ENCODE results near the gene ATRNL1. TPM values are rescaled to one million over a fixed set of nuclear protein-coding genes. Genes with fewer than 3 reads are reported as not detected.

ATRNL1 gene
- polyA plus RNA-seq, 1 donor from 2014 or later = 47.8 TPM

DNA sequence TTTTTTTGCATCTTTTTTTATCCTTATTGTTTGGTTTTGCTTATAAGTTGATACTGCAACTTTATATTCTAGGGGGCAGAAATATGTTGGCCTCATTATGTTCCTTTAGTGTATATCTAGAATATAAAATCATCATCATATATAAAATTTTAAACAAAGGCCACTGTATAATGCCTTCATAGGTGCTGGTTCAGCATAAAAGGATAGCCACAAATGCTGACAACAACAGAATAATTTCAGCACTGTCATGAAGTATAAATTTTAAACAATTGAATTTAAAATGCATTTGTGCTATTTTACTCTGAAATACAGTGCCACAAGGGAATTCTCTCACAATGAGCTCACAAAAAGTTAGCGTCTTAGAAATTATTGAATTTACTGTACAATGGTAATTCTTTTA lies 285.9 kb downstream of the ATRNL1 start:
- H3K9me3 ChIP-seq (ENCODE audit: low read length) = no peaks in the 10 kb centered on the region
- H3K27me3 ChIP-seq (ENCODE audit: insufficient read depth, low read depth, low read length) = no peaks in the 10 kb centered on the region
- H3K27ac ChIP-seq (ENCODE audit: low read length) = no peak overlapping the region
- H4K20me1 ChIP-seq (ENCODE audit: insufficient read depth) = no peaks in the 10 kb centered on the region
- H3K9ac ChIP-seq (ENCODE audit: low read length) = no peak overlapping the region
- no peak overlapping the region for H3K4me3 ChIP-seq (ENCODE audit: low read length)
- H2AFZ ChIP-seq (ENCODE audit: low read depth, low read length) = no peak overlapping the region
- H3K9me2 ChIP-seq (ENCODE audit: insufficient read depth, low read length) = no peaks in the 10 kb centered on the region
- no peaks in the 10 kb centered on the region for H3K79me2 ChIP-seq (replicated peaks; ENCODE audit: insufficient read depth, low read length)
- no peak overlapping the region for H3K4me2 ChIP-seq (ENCODE audit: low read length)
- TF ChIP-seq SMC3 (conservative IDR thresholded peaks at IDR 0.05; ENCODE audit: poor library complexity) (no peak), EZH2 (IDR thresholded peaks at IDR 0.05; ENCODE audit: borderline replicate concordance, insufficient read depth, low read length, poor library complexity, severe bottlenecking) (no peak), RAD21 (conservative IDR thresholded peaks at IDR 0.05) (no peak), POLR2AphosphoS5 (IDR thresholded peaks at IDR 0.05) (no peak), TAF1 (IDR thresholded peaks at IDR 0.05; ENCODE audit: low read depth) (no peak), EP300 (conservative IDR thresholded peaks at IDR 0.05; ENCODE audit: poor library complexity, severe bottlenecking) (no peak), MXI1 (conservative IDR thresholded peaks at IDR 0.05; ENCODE audit: poor library complexity, severe bottlenecking) (no peak)
- TF ChIP-seq, protein P1, sequence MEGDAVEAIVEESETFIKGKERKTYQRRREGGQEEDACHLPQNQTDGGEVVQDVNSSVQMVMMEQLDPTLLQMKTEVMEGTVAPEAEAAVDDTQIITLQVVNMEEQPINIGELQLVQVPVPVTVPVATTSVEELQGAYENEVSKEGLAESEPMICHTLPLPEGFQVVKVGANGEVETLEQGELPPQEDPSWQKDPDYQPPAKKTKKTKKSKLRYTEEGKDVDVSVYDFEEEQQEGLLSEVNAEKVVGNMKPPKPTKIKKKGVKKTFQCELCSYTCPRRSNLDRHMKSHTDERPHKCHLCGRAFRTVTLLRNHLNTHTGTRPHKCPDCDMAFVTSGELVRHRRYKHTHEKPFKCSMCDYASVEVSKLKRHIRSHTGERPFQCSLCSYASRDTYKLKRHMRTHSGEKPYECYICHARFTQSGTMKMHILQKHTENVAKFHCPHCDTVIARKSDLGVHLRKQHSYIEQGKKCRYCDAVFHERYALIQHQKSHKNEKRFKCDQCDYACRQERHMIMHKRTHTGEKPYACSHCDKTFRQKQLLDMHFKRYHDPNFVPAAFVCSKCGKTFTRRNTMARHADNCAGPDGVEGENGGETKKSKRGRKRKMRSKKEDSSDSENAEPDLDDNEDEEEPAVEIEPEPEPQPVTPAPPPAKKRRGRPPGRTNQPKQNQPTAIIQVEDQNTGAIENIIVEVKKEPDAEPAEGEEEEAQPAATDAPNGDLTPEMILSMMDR (IDR thresholded peaks at IDR 0.05; ENCODE audit: poor library complexity, severe bottlenecking) = no peak
- TF ChIP-seq, protein P2, sequence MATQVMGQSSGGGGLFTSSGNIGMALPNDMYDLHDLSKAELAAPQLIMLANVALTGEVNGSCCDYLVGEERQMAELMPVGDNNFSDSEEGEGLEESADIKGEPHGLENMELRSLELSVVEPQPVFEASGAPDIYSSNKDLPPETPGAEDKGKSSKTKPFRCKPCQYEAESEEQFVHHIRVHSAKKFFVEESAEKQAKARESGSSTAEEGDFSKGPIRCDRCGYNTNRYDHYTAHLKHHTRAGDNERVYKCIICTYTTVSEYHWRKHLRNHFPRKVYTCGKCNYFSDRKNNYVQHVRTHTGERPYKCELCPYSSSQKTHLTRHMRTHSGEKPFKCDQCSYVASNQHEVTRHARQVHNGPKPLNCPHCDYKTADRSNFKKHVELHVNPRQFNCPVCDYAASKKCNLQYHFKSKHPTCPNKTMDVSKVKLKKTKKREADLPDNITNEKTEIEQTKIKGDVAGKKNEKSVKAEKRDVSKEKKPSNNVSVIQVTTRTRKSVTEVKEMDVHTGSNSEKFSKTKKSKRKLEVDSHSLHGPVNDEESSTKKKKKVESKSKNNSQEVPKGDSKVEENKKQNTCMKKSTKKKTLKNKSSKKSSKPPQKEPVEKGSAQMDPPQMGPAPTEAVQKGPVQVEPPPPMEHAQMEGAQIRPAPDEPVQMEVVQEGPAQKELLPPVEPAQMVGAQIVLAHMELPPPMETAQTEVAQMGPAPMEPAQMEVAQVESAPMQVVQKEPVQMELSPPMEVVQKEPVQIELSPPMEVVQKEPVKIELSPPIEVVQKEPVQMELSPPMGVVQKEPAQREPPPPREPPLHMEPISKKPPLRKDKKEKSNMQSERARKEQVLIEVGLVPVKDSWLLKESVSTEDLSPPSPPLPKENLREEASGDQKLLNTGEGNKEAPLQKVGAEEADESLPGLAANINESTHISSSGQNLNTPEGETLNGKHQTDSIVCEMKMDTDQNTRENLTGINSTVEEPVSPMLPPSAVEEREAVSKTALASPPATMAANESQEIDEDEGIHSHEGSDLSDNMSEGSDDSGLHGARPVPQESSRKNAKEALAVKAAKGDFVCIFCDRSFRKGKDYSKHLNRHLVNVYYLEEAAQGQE (IDR thresholded peaks at IDR 0.05; ENCODE audit: borderline replicate concordance) = no peak
- no peaks in the 10 kb centered on the region for H3F3A ChIP-seq (ENCODE audit: insufficient read depth, low read length, poor library complexity, severe bottlenecking)
- no peaks in the 10 kb centered on the region for H3K36me3 ChIP-seq (ENCODE audit: insufficient read depth, low read length)

DNA sequence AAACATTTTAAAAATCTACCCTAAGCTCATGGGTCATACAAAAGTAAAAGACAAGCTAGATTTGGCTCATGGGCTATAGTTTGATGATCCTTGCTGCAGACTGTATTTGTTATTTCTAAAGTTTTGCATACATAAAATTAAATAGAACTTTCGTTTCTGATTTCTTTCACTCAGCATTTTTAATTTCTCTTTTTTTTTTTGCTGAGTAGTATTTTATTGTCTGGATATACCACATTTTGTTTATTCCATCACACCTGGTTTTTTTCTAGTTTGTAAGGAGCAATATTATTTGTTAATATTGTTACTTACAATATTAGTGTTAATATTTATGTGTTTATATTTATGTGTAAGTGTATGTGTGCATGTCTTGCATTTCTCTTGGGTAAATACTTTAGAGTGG lies 291.5 kb downstream of the ATRNL1 start:
- Histone ChIP-seq H3K9me2 (ENCODE audit: insufficient read depth, low read length) (no peaks in the 10 kb centered on the region), H3K27me3 (ENCODE audit: insufficient read depth, low read depth, low read length) (no peaks in the 10 kb centered on the region)

More for the DNA sequence above, 291.5 kb downstream of the ATRNL1 start:
- H3K4me2 ChIP-seq (ENCODE audit: low read length) = no peak overlapping the region
- H2AFZ ChIP-seq (ENCODE audit: low read depth, low read length) = no peak overlapping the region
- H3F3A ChIP-seq (ENCODE audit: insufficient read depth, low read length, poor library complexity, severe bottlenecking) = no peaks in the 10 kb centered on the region
- H3K27ac ChIP-seq (ENCODE audit: low read length) = no peak overlapping the region
- no peaks in the 10 kb centered on the region for H3K79me2 ChIP-seq (replicated peaks; ENCODE audit: insufficient read depth, low read length)
- H3K36me3 ChIP-seq (ENCODE audit: insufficient read depth, low read length) = no peaks in the 10 kb centered on the region
- TF ChIP-seq POLR2AphosphoS5 (IDR thresholded peaks at IDR 0.05) (no peak), RAD21 (conservative IDR thresholded peaks at IDR 0.05) (no peak), EZH2 (IDR thresholded peaks at IDR 0.05; ENCODE audit: borderline replicate concordance, insufficient read depth, low read length, poor library complexity, severe bottlenecking) (no peak), SMC3 (conservative IDR thresholded peaks at IDR 0.05; ENCODE audit: poor library complexity) (no peak), EP300 (conservative IDR thresholded peaks at IDR 0.05; ENCODE audit: poor library complexity, severe bottlenecking) (no peak), TAF1 (IDR thresholded peaks at IDR 0.05; ENCODE audit: low read depth) (no peak), MXI1 (conservative IDR thresholded peaks at IDR 0.05; ENCODE audit: poor library complexity, severe bottlenecking) (no peak)
- TF ChIP-seq, protein P1 (IDR thresholded peaks at IDR 0.05; ENCODE audit: poor library complexity, severe bottlenecking) = no peak
- TF ChIP-seq, protein P2 (IDR thresholded peaks at IDR 0.05; ENCODE audit: borderline replicate concordance) = no peak
- no peak overlapping the region for H3K4me3 ChIP-seq (ENCODE audit: low read length)
- no peaks in the 10 kb centered on the region for H4K20me1 ChIP-seq (ENCODE audit: insufficient read depth)
- no peaks in the 10 kb centered on the region for H3K9me3 ChIP-seq (ENCODE audit: low read length)
- no peak overlapping the region for H3K9ac ChIP-seq (ENCODE audit: low read length)
